Measurements from ENCODE around the gene VWA5B1.
"Not testable (repeated sequence)": the region's sequence is repeated elsewhere in the genome, so short reads cannot be mapped to it uniquely, and the experiment has no call there.

Gene VWA5B1

GRCh38 chr1:20285510-20285909 lies 5.2 kb upstream of the VWA5B1 start:
- DNase-seq (ENCODE audit: low read depth, low spot score), result no peak
- Histone ChIP-seq H3K9me3 (ENCODE audit: low read depth, low read length) (no peaks in the 10 kb centered on the region), H3K9ac (ENCODE audit: insufficient read length) (no peak overlapping the region), H3K27ac (no peak overlapping the region), H3K4me3 (no peak overlapping the region), H3K36me3 (ENCODE audit: insufficient read depth, low read length) (no peaks in the 10 kb centered on the region)
- TF ChIP-seq EZH2 (IDR thresholded peaks at IDR 0.05), result no peak
- TF ChIP-seq POLR2AphosphoS5 (IDR thresholded peaks at IDR 0.05; ENCODE audit: borderline replicate concordance, low read depth, low read length), result no peak
- no peak for TF ChIP-seq FOXP2 (optimal IDR thresholded peaks at IDR 0.05; ENCODE audit: control extremely low read depth, extremely low read length, insufficient read depth)

- not testable (repeated sequence) for H3K4me3 ChIP-seq; H3K9me3 ChIP-seq (ENCODE audit: low read depth, low read length); H3K27ac ChIP-seq; DNase-seq (ENCODE audit: low read depth, low spot score); H3K36me3 ChIP-seq (ENCODE audit: insufficient read depth, low read length); H3K9ac ChIP-seq (ENCODE audit: insufficient read length)
Observed at GRCh38 chr1:20287696-20288095, 3.0 kb upstream of the VWA5B1 start.

- Histone ChIP-seq H3K4me3 (no peak overlapping the region), H3K27ac (no peak overlapping the region), H3K9ac (ENCODE audit: insufficient read length) (no peak overlapping the region), H3K36me3 (ENCODE audit: insufficient read depth, low read length) (no peaks in the 10 kb centered on the region), H3K9me3 (ENCODE audit: low read depth, low read length) (no peaks in the 10 kb centered on the region)
- DNase-seq (ENCODE audit: low read depth, low spot score), result no peak
- no peak for TF ChIP-seq POLR2AphosphoS5 (IDR thresholded peaks at IDR 0.05; ENCODE audit: borderline replicate concordance, low read depth, low read length)
- TF ChIP-seq FOXP2 (optimal IDR thresholded peaks at IDR 0.05; ENCODE audit: control extremely low read depth, extremely low read length, insufficient read depth), result no peak
- TF ChIP-seq EZH2 (IDR thresholded peaks at IDR 0.05), result no peak
Observed at GRCh38 chr1:20291645-20292084, 990 bp downstream of the VWA5B1 start.

DNA sequence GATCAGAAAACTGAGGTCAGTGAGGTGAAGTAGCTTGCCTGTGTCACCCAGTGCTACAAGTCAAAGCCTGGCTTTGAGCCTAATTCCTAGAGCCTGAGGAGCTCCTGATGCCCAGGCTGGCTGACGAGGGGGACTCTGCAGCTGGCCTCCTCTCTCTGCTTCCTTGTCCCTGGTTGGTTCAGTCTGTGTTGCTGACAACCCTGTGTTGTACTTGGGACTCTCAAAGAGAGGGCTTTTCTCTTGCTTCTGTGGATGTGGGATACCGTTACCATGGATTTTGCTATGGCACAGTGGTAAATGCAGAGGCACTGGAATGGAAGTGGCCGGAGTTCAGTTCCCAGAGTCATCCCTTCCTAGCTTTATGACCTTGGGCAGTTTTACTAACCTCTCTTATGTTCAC lies 8.0 kb downstream of the VWA5B1 start:
- H3K4me3 ChIP-seq, result no peak overlapping the region
- no peaks in the 10 kb centered on the region for H3K9me3 ChIP-seq (ENCODE audit: low read depth, low read length)
- H3K36me3 ChIP-seq (ENCODE audit: insufficient read depth, low read length), result no peaks in the 10 kb centered on the region
- H3K9ac ChIP-seq (ENCODE audit: insufficient read length), result no peak overlapping the region
- H3K27ac ChIP-seq, result no peak overlapping the region
- TF ChIP-seq FOXP2 (optimal IDR thresholded peaks at IDR 0.05; ENCODE audit: control extremely low read depth, extremely low read length, insufficient read depth) (no peak), EZH2 (IDR thresholded peaks at IDR 0.05) (no peak), POLR2AphosphoS5 (IDR thresholded peaks at IDR 0.05; ENCODE audit: borderline replicate concordance, low read depth, low read length) (no peak)
- DNase-seq (ENCODE audit: low read depth, low spot score), result no peak

- Histone ChIP-seq H3K36me3 (ENCODE audit: insufficient read depth, low read length) (no peaks in the 10 kb centered on the region), H3K4me3 (no peak overlapping the region), H3K9ac (ENCODE audit: insufficient read length) (no peak overlapping the region), H3K9me3 (ENCODE audit: low read depth, low read length) (no peaks in the 10 kb centered on the region), H3K27ac (no peak overlapping the region)
- TF ChIP-seq FOXP2 (optimal IDR thresholded peaks at IDR 0.05; ENCODE audit: control extremely low read depth, extremely low read length, insufficient read depth), result no peak
- no peak for TF ChIP-seq POLR2AphosphoS5 (IDR thresholded peaks at IDR 0.05; ENCODE audit: borderline replicate concordance, low read depth, low read length)
- no peak for TF ChIP-seq EZH2 (IDR thresholded peaks at IDR 0.05)
- DNase-seq (ENCODE audit: low read depth, low spot score), result no peak
Observed at GRCh38 chr1:20301463-20302107, 10.9 kb downstream of the VWA5B1 start.

GRCh38 chr1:20302108-20302471 lies 11.4 kb downstream of the VWA5B1 start:
- no peak for TF ChIP-seq FOXP2 (optimal IDR thresholded peaks at IDR 0.05; ENCODE audit: control extremely low read depth, extremely low read length, insufficient read depth)
- TF ChIP-seq EZH2 (IDR thresholded peaks at IDR 0.05), result no peak
- no peak for TF ChIP-seq POLR2AphosphoS5 (IDR thresholded peaks at IDR 0.05; ENCODE audit: borderline replicate concordance, low read depth, low read length)
- H3K9me3 ChIP-seq (ENCODE audit: low read depth, low read length), result no peaks in the 10 kb centered on the region
- no peak overlapping the region for H3K9ac ChIP-seq (ENCODE audit: insufficient read length)
- no peaks in the 10 kb centered on the region for H3K36me3 ChIP-seq (ENCODE audit: insufficient read depth, low read length)
- DNase-seq (ENCODE audit: low read depth, low spot score), result no peak
- no peak overlapping the region for H3K4me3 ChIP-seq
- no peak overlapping the region for H3K27ac ChIP-seq

DNA sequence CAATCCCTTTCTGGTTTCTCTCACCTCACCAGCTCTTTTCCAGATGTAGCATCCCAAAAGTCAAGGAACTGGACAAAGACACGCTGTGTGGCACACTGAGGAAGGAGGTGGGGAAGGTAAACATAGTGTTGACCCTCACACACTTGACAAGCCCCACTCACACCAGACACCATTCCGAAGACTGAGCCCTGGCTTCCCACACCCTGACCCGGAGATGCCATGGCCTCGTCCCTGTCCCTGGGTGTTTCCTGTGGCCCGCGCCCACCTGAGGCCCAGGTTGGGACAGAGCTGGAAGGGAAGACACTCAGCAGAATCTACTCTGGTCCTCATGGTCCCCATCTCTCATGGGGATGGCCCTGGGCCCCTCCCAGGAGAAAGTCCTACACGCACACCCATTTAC lies 16.4 kb downstream of the VWA5B1 start:
- DNase-seq (ENCODE audit: low read depth, low spot score), result no peak
- no peak overlapping the region for H3K9ac ChIP-seq (ENCODE audit: insufficient read length)
- H3K36me3 ChIP-seq (ENCODE audit: insufficient read depth, low read length), result no peaks in the 10 kb centered on the region
- no peak overlapping the region for H3K27ac ChIP-seq
- no peaks in the 10 kb centered on the region for H3K9me3 ChIP-seq (ENCODE audit: low read depth, low read length)
- H3K4me3 ChIP-seq, result no peak overlapping the region
- TF ChIP-seq EZH2 (IDR thresholded peaks at IDR 0.05) (no peak), FOXP2 (optimal IDR thresholded peaks at IDR 0.05; ENCODE audit: control extremely low read depth, extremely low read length, insufficient read depth) (no peak), POLR2AphosphoS5 (IDR thresholded peaks at IDR 0.05; ENCODE audit: borderline replicate concordance, low read depth, low read length) (no peak)

DNA sequence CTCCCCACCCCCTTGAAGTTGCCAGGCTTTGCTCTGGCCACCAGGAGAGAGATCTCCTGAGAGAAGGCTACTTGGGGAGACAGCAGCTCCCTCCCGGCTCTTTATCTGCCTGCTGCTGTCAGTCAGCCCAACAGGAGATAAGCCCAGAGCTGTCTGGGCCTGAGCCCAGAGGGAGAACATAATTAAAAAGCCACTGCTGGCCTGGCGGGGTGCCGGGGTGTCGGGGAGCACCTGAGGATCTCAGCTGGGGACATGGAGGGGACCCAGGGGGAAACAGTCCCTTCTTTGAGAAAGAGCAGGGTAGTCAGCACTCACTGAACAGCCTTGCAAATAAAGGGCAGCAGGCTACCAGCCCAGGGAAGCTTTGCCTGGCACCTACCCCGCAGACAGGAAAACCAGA lies 17.9 kb downstream of the VWA5B1 start:
- Histone ChIP-seq H3K36me3 (ENCODE audit: insufficient read depth, low read length) (no peaks in the 10 kb centered on the region), H3K4me3 (no peak overlapping the region), H3K9ac (ENCODE audit: insufficient read length) (no peak overlapping the region), H3K9me3 (ENCODE audit: low read depth, low read length) (no peaks in the 10 kb centered on the region), H3K27ac (no peak overlapping the region)
- no peak for DNase-seq (ENCODE audit: low read depth, low spot score)
- TF ChIP-seq EZH2 (IDR thresholded peaks at IDR 0.05) (no peak), FOXP2 (optimal IDR thresholded peaks at IDR 0.05; ENCODE audit: control extremely low read depth, extremely low read length, insufficient read depth) (no peak), POLR2AphosphoS5 (IDR thresholded peaks at IDR 0.05; ENCODE audit: borderline replicate concordance, low read depth, low read length) (no peak)

DNA sequence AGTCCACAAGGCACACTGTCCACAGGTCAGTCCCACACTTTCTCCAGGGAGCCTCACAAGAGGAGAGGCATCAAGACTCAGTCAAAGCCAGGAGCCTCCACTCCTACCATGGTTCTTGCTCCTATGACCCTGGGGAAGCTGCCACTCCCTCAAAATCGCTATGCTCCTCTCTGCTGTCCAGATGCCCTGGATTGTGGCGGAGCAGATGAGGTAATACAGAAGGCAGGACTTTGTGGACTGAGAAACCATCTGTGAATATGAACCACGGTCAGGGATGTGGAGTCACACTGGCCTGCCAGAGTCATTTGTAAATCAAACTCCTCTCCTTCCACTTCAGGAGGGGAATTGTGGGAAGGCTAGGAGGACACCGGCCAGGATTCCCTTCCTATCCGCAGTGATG lies 20.6 kb downstream of the VWA5B1 start:
- Histone ChIP-seq H3K9me3 (ENCODE audit: low read depth, low read length) (no peaks in the 10 kb centered on the region), H3K4me3 (no peak overlapping the region), H3K27ac (no peak overlapping the region), H3K36me3 (ENCODE audit: insufficient read depth, low read length) (no peaks in the 10 kb centered on the region), H3K9ac (ENCODE audit: insufficient read length) (no peak overlapping the region)
- no peak for DNase-seq (ENCODE audit: low read depth, low spot score)
- TF ChIP-seq FOXP2 (optimal IDR thresholded peaks at IDR 0.05; ENCODE audit: control extremely low read depth, extremely low read length, insufficient read depth), result no peak
- TF ChIP-seq EZH2 (IDR thresholded peaks at IDR 0.05), result no peak
- TF ChIP-seq POLR2AphosphoS5 (IDR thresholded peaks at IDR 0.05; ENCODE audit: borderline replicate concordance, low read depth, low read length), result no peak

Measured in SK-N-MC (cell line).